GM12872 (cell line): Measurements from ENCODE around the gene NUDT12.

Experiments used
- TF ChIP-seq, protein P1 (sequence below): IDR thresholded peaks from 3 replicates; pipeline ENCODE4 v1.5.1; 2011; ENCODE audit warnings: low read depth, mild to moderate bottlenecking, low read length, moderate library complexity; ENCODE audit not compliant: insufficient read depth

NUDT12 gene

DNA sequence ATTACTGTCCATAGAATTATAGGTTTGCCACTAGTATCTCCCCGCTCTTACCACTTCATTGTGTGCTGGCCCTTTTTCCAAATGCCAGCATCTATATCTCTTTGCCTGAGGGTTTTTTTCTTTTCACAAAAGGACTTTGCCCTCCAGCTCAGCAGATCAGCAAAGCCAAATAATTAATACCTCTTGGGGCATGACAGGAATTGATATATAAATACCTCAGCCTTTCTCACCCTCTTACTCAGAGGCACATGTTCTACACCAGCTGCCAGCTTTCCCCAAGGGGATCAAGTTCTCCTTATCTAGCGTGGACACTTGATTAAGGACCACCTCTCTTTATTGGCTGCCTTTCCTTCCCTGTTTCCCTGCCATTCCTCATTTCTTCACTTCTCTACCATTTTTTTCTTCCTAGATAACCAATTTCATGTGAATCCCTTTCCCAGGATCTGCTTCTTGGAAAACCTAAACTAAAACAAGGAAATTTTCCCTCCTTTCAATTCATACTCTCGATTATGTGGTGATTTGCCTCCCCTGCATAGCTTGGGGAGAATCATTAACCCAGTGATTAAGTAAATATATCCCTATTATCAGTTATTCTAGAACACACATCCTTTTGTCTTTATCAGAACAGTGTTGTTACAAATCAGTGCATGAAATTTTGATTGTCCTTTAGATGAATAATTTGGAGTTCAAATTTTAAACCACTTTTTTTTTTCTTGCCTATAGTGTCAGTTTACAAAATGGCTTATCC is 6.9 kb upstream of the NUDT12 start:
- TF ChIP-seq, protein P1, sequence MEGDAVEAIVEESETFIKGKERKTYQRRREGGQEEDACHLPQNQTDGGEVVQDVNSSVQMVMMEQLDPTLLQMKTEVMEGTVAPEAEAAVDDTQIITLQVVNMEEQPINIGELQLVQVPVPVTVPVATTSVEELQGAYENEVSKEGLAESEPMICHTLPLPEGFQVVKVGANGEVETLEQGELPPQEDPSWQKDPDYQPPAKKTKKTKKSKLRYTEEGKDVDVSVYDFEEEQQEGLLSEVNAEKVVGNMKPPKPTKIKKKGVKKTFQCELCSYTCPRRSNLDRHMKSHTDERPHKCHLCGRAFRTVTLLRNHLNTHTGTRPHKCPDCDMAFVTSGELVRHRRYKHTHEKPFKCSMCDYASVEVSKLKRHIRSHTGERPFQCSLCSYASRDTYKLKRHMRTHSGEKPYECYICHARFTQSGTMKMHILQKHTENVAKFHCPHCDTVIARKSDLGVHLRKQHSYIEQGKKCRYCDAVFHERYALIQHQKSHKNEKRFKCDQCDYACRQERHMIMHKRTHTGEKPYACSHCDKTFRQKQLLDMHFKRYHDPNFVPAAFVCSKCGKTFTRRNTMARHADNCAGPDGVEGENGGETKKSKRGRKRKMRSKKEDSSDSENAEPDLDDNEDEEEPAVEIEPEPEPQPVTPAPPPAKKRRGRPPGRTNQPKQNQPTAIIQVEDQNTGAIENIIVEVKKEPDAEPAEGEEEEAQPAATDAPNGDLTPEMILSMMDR, result no peak

DNA sequence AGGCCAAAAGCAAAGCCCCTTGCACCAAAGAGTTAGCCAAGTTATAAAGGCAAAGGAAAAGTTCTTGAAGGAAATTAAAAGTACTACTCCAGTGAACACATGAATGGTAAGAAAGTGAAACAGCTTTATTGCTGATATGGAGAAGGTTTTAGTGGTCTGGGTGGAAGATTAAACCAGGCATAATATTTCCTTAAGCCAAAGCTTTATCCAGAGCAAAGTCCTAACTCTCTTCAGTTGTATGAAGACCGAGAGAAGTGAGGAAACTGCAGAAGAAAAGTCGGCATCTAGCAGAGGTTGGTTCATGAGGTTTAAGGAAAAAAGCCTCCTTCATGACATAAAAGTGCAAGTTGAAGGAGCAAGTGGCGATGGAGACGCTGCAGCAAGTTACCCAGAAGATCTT is 3.1 kb upstream of the NUDT12 start:
- TF ChIP-seq, protein P1, result no peak

DNA sequence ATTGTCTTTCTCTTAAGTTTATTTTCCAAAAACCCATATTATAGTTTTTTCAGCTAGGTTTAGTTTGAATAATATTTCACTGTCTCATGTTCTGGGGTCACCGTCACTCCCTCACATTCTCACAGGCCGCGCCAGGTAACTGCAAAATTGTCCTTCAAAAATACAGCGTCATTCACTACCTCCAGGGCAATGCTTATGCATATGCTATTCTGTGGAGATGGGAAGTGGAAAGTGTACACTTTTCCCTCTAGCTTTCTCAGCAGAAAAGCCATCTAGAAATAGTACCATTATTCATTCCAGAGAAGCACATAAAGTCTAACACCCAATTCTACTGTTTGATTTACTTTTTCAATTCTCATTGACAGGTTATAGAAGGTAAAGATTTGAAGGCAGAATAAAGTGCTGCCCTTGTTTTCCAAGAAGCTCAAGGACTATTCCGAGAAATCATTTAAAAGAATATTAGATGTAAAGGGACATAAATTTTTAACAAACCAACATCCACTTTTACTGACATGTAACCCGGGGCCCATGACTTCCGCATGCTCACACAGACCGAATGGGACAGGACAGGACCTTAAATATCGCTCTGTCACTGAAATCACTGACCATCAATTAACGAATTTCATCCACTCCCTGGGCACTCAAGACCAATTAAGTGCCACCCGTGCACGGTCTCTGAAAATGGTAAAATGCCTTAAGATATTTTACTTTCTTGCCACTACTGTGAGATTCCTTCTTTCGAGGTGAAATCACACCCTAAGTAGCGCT is 720 bp downstream of the NUDT12 start:
- TF ChIP-seq, protein P1, result no peak

DNA sequence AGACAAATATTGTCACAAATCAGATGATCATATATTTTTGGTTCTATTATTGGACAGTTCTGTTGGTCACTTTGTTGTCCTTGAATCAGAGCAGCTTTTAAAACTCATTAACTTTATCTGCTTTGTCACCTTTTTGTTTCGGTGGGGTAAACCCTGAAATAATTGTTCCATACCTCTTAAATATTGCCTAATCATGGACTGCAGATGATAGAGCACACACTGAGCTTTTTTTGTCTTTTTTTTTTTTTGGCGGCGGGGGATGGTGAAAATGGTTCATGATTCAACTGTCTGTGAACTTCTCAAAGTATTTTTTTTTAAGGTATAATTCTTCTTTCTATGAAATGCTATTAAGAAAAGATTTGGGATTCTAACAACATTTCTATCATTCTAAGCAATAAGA is 1.8 kb downstream of the NUDT12 start:
- TF ChIP-seq, protein P1, result no peak

DNA sequence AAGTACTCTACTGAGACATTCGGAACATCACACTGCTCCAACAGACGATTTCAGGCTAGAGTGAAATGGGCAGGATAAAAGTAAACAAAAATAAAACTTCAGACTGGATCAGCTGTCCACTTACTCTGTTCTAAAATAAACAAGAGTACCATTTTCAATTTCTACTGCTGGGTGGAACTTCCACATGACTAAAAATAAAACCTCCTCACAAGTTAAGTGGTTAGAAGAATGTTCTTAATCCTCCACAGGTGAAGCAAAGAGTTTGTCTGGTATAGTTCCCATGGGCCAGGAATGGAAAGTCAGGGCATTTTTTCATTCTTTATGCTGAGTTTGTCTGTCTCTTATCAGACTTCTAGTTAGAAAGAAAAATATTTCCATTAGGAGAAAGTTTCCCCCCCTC is 15.7 kb downstream of the NUDT12 start:
- TF ChIP-seq, protein P1, result no peak

DNA sequence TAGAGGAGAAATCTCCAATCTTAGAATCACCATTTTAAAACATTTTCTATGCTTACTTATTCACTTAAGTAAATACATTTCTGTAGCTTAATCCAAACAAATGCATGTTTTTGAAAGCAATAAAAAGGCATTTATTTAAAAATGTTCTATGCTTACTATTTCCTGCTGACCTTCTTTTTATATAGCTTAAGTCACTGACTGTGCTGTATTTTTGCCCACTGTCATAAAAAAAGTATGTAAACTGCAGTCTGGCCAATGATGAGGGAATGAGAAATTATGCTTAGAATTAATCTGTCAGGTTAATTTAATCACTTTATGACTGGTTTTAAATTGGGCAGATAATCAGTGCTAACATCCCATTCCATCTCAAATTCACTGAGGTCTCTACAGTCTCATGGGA is 20.1 kb downstream of the NUDT12 start:
- TF ChIP-seq, protein P1, result no peak

DNA sequence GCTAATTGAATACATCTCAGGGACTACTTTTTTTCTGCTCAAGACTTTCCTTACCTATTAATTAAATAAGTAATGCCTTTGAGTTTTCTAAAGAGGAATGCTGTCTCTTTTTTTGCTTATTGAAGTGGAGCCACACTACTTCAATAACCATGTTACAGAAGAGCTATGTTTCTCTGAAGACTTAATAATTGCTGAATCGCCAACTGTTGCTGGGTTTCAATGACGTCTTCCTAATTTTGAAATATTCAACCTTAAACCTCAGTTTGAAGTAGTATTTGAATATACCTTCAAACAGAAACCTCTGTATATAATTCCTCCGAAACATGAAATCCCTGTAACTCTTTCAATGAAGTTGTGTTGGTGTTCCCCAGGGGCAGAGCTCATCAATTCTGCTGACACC is 21.0 kb downstream of the NUDT12 start:
- TF ChIP-seq, protein P1, result no peak
